Kidney (tissue), 14 donors: Measurements from ENCODE around the gene ZNF273. TPM values are rescaled to one million over a fixed set of nuclear protein-coding genes. Genes with fewer than 3 reads are reported as not detected.

Experiments
- DNase-seq, 5 donors: peaks; one replicate each; pipeline ENCODE4 v3.0.0-alpha.2; 2013 to 2020
- FAIRE-seq: peaks from 2 replicates; lab custom pipeline; 2012; peaks lifted over from hg19 to GRCh38; lab: Jason Lieb, UNC
- H3K27ac ChIP-seq, 2 donors: one replicate each; pipeline ENCODE4 v1.7.0; 2013; ENCODE audit warnings: low read depth in 2 of 2, low read length in 2 of 2, inconsistent platforms in 1 of 2
- H3K27me3 ChIP-seq: one replicate; pipeline ENCODE4 v1.7.1; 2013; ENCODE audit warnings: low read length, inconsistent platforms; ENCODE audit not compliant: control insufficient read depth, insufficient read depth
- H3K36me3 ChIP-seq, 3 donors: one replicate each; pipeline versions ENCODE4 v1.7.0 to v1.7.1; 2013; ENCODE audit warnings: low read length in 3 of 3, control low read depth in 1 of 3, inconsistent platforms in 1 of 3; ENCODE audit not compliant: insufficient read depth in 3 of 3, control insufficient read depth in 2 of 3
- H3K4me1 ChIP-seq, 3 donors: one replicate each; pipeline versions ENCODE4 v1.7.0 to v1.7.1; 2013; ENCODE audit warnings: low read length in 3 of 3, inconsistent platforms in 1 of 3, low read depth in 1 of 3; ENCODE audit not compliant: control insufficient read depth in 2 of 3, insufficient read depth in 2 of 3
- H3K4me3 ChIP-seq, 3 donors: one replicate each; pipeline versions ENCODE4 v1.7.0 to v1.8.1; 2013; ENCODE audit warnings: low read length in 3 of 3, control low read depth in 1 of 3, inconsistent platforms in 1 of 3
- H3K9ac ChIP-seq, 3 donors: one replicate each; pipeline versions ENCODE4 v1.7.0 to v1.7.1; 2013; ENCODE audit warnings: low read length in 3 of 3, control low read depth in 1 of 3, inconsistent platforms in 1 of 3
- H3K9me3 ChIP-seq, 3 donors: one replicate each; pipeline versions ENCODE4 v1.7.0 to v1.7.1; 2013; ENCODE audit warnings: low read length in 3 of 3, control low read depth in 1 of 3, inconsistent platforms in 1 of 3; ENCODE audit not compliant: control insufficient read depth in 2 of 3, insufficient read depth in 1 of 3
- intact Hi-C: fragments of 100-400 bp; cut with DNase I; formaldehyde crosslinking; loops from one replicate; pipeline ENCODE4 v1.11.1; 2022
- polyA plus RNA-seq: library from polyadenylated mRNA; stranded (reverse); fragments of 350-450 nt; fragmentation: Illumina TruSeq; extraction: RNeasy Lipid Tissue Mini Kit (QIAGEN cat#74804); gene quantifications from one replicate; pipeline ENCODE4 v1.2.3, GENCODE V29; 2014; ENCODE audit warnings: low read depth, low replicate concordance; ENCODE audit not compliant: insufficient read depth
- total RNA-seq: library from RNA; stranded (reverse); fragmentation: NEBNext Ultra II Directional; extraction: Animal tissue kit (Norgen Biotek cat#: 25700); gene quantifications from one replicate; pipeline ENCODE4 v1.2.1, GENCODE V29; 2021
- TF ChIP-seq, protein P1 (sequence below): IDR thresholded peaks from 3 replicates; pipeline ENCODE4 v1.5.1; 2012; ENCODE audit warnings: mild to moderate bottlenecking, moderate library complexity, borderline replicate concordance; ENCODE audit not compliant: insufficient read depth; ENCODE audit errors: extremely low read depth
- donor health status: control.
- donor health status: control.
- donor health status: control.
- donor health status: control.
- donor health status: control.
- donor health status: DM: yes; HTN: yes; CAD: no.
- donor health status: Normal renal cell carcinoma (clear cell type).

ZNF273 gene
- total and polyA plus RNA-seq, 2 donors from 2014 or later: 1.7 to 5.4 TPM

DNA sequence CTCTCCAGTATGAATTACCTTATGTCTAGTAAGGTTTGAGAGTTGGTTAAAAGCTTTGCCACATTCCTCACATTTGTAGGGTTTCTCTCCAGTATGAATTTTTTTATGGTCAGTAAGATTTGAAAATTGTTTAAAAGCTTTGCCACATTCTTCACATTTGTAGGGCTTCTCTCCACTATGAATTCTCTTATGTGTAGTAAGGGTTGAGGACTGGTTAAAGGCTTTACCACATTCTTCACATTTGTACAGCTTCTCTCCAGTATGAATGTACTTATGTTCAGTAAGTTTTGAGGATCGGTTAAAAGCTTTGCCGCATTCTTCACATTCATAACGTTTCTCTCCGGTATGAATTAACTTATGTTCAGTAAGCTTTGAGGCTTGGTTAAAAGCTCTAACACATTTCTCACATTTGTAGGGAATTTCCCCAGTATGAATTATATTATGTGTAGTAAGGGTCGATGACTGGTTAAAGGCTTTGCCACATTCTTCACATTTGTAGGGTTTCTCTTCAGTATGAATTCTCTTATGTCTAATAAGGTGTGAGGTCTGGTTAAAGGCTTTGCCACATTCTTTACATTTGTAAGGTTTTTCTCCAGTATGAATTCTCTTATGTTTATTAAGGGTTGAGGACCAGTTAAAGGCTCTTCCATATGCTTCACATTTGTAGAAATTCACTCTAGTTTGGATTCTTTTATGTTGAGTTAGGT is 75.6 kb downstream of the ZNF273 start:
- intact Hi-C loops: no loop called here
- Histone ChIP-seq H3K4me1 (no peaks in the 10 kb centered on the region), H3K27me3 (no peaks in the 10 kb centered on the region), H3K9me3 (peaks cover 8 to 60% (median 28%) of the 10 kb centered on the region in 3 donors), H3K9ac (no peak overlapping the region), H3K27ac (no peak overlapping the region), H3K36me3 (peaks cover 9 to 34% (median 10%) of the 10 kb centered on the region in 3 donors), H3K4me3 (no peak overlapping the region)
- no peak for DNase-seq
- no peak for FAIRE-seq
- TF ChIP-seq, protein P1, sequence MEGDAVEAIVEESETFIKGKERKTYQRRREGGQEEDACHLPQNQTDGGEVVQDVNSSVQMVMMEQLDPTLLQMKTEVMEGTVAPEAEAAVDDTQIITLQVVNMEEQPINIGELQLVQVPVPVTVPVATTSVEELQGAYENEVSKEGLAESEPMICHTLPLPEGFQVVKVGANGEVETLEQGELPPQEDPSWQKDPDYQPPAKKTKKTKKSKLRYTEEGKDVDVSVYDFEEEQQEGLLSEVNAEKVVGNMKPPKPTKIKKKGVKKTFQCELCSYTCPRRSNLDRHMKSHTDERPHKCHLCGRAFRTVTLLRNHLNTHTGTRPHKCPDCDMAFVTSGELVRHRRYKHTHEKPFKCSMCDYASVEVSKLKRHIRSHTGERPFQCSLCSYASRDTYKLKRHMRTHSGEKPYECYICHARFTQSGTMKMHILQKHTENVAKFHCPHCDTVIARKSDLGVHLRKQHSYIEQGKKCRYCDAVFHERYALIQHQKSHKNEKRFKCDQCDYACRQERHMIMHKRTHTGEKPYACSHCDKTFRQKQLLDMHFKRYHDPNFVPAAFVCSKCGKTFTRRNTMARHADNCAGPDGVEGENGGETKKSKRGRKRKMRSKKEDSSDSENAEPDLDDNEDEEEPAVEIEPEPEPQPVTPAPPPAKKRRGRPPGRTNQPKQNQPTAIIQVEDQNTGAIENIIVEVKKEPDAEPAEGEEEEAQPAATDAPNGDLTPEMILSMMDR: no peak

Other genes with a start within 250 kb of the ZNF273 start
- 8.0 TPM for gene ZNF107, start 237.1 kb upstream of the ZNF273 start, total RNA-seq
- gene ZNF107, start 237.1 kb upstream of the ZNF273 start, polyA plus RNA-seq: 0.80 TPM
- 9.9 TPM for gene ZNF138, start 108.8 kb upstream of the ZNF273 start, total RNA-seq
- 6.3 TPM for gene ZNF138, start 108.8 kb upstream of the ZNF273 start, polyA plus RNA-seq
- 12.6 TPM for gene ZNF117, start 87.8 kb downstream of the ZNF273 start, total RNA-seq
- gene ZNF117, start 87.8 kb downstream of the ZNF273 start, polyA plus RNA-seq: 4.7 TPM
- 15.2 TPM for gene ERV3-1, start 103.4 kb downstream of the ZNF273 start, total RNA-seq
- gene ERV3-1, start 103.4 kb downstream of the ZNF273 start, polyA plus RNA-seq: 6.5 TPM